SK-MEL-5 (cell line): ENCODE data around the gene ADCK2. TPM values are rescaled to one million over a fixed set of nuclear protein-coding genes. Genes with fewer than 3 reads are reported as not detected.
A peak's percentile ranks its signal among the peaks of the same experiment; 100 is the strongest.
"Not testable (repeated sequence)": the region's sequence is repeated elsewhere in the genome, so short reads cannot be mapped to it uniquely, and the experiment has no call there.

Source experiments
- DNase-seq: peaks from one replicate; pipeline ENCODE4 v3.0.0-alpha.2; 2016; ENCODE audit warnings: low read depth, low spot score
- in situ Hi-C: cut with HindIII; loops from 2 replicates; pipeline ENCODE4 v1.10.0; 2016; ENCODE audit warnings: low sequenced_read_pairs, high pct_unique_total_duplicates, low pct_unique_long_range_greater_than_20kb
- total RNA-seq: library from RNA; depleted of rRNA; stranded (reverse); fragments of >200 nt; shearing (Covaris generic); gene quantifications from 2 replicates; pipeline ENCODE4 v1.2.3, GENCODE V29; 2014

ADCK2 gene
- total RNA-seq, 1 experiment from 2014 or later, result 30.9 TPM

- in situ Hi-C loops, result no loop called here
- DNase-seq, result no peak
Measured at GRCh38 chr7:140704205-140704604, 31.5 kb downstream of the ADCK2 start.

GRCh38 chr7:140707132-140707531 lies 34.4 kb downstream of the ADCK2 start:
- DNase-seq, result no peak
- in situ Hi-C loops, result no loop called here

GRCh38 chr7:140708764-140709163 lies 36.0 kb downstream of the ADCK2 start:
- in situ Hi-C loops, result not testable (repeated sequence)

GRCh38 chr7:140712392-140712791 lies 39.6 kb downstream of the ADCK2 start:
- DNase-seq, in situ Hi-C loops: not testable (repeated sequence)

More at GRCh38 chr7:140708764-140709163, 36.0 kb downstream of the ADCK2 start:
- DNase-seq, result not testable (repeated sequence)

- in situ Hi-C loops, result no loop called here
- DNase-seq, result no peak
Measured at GRCh38 chr7:140714331-140715040, 41.7 kb downstream of the ADCK2 start.

- in situ Hi-C loops, result no loop called here
- no peak for DNase-seq
Measured at GRCh38 chr7:140719721-140720120, 47.0 kb downstream of the ADCK2 start.

- in situ Hi-C loops, result no loop called here
- no peak for DNase-seq
Measured at GRCh38 chr7:140722254-140722653, 49.5 kb downstream of the ADCK2 start.

GRCh38 chr7:140723006-140723405 lies 50.3 kb downstream of the ADCK2 start:
- in situ Hi-C loops, result no loop called here
- no peak for DNase-seq

- no peak for DNase-seq
- in situ Hi-C loops, result no loop called here
Measured at GRCh38 chr7:140723574-140723973, 50.8 kb downstream of the ADCK2 start.

GRCh38 chr7:140724706-140725105 lies 52.0 kb downstream of the ADCK2 start:
- in situ Hi-C loops, result no loop called here
- no peak for DNase-seq

GRCh38 chr7:140726281-140726680 lies 53.5 kb downstream of the ADCK2 start:
- in situ Hi-C loops, result no loop called here
- peak; percentile 62 for DNase-seq

GRCh38 chr7:140732416-140732815 lies 59.7 kb downstream of the ADCK2 start:
- no peak for DNase-seq
- in situ Hi-C loops, result no loop called here

- in situ Hi-C loops, result no loop called here
- DNase-seq, result no peak
Measured at GRCh38 chr7:140734096-140734495, 61.4 kb downstream of the ADCK2 start.

- no peak for DNase-seq
- in situ Hi-C loops, result no loop called here
Measured at GRCh38 chr7:140734729-140735128, 62.0 kb downstream of the ADCK2 start.

- no peak for DNase-seq
- in situ Hi-C loops, result no loop called here
Measured at GRCh38 chr7:140738280-140738679, 65.5 kb downstream of the ADCK2 start.

- in situ Hi-C loops, DNase-seq: not testable (repeated sequence)
Measured at GRCh38 chr7:140743255-140743654, 70.5 kb downstream of the ADCK2 start.

GRCh38 chr7:140744005-140744404 lies 71.3 kb downstream of the ADCK2 start:
- in situ Hi-C loops, result no loop called here
- no peak for DNase-seq
